ENCODE results near the gene RNF220. TPM values are rescaled to one million over a fixed set of nuclear protein-coding genes. Genes with fewer than 3 reads are reported as not detected.
A peak's percentile ranks its signal among the peaks of the same experiment; 100 is the strongest.

The RNF220 gene
- total and polyA plus RNA-seq, 2 of the 4 experiments (the other 2 are of a cell fraction), result 71.8 to 77.1 TPM

GRCh38 chr1:44651069-44651468 lies 246.0 kb downstream of the RNF220 start:
- Histone ChIP-seq H3K23ac (ENCODE audit: low read depth, low read length) (no peak overlapping the region), H3K14ac (replicated peaks; ENCODE audit: low read depth, low read length) (no peak overlapping the region), H2BK120ac (ENCODE audit: low read depth, low read length) (no peak overlapping the region), H4K8ac (ENCODE audit: low read depth in 2 of 2, low read length in 2 of 2) (no peak overlapping the region), H3K4me3 (ENCODE audit: insufficient read depth, low read depth, low read length) (no peak overlapping the region), H4K91ac (ENCODE audit: insufficient read depth, low read depth, low read length) (no peak overlapping the region), H4K20me1 (ENCODE audit: insufficient read depth, low read length) (peaks cover 23% of the 10 kb centered on the region), H2AK5ac (ENCODE audit: low read depth, low read length) (no peak overlapping the region), H3K18ac (ENCODE audit: low read depth, low read length) (no peak overlapping the region), H3K27ac (ENCODE audit: insufficient read depth, low read length) (no peak overlapping the region), H2BK5ac (ENCODE audit: low read depth, low read length, poor library complexity, severe bottlenecking) (no peak overlapping the region), H3K4me1 (ENCODE audit: control insufficient read depth, insufficient read depth, low read length) (peaks cover 6% of the 10 kb centered on the region), H3K9ac (ENCODE audit: low read depth, low read length) (no peak overlapping the region), H3K79me1 (ENCODE audit: low read depth in 1 of 2, low read length in 2 of 2) (peaks cover 0 to 8% of the 10 kb centered on the region in 2 experiments; a peak in 2 of 4 replicates), H2AFZ (replicated peaks; ENCODE audit: low read length, poor library complexity) (no peak overlapping the region), H4K5ac (ENCODE audit: low read depth, low read length) (no peak overlapping the region), H3K4ac (ENCODE audit: low read depth, low read length) (no peak overlapping the region), H3K9me3 (ENCODE audit: control insufficient read depth, insufficient read depth, low read length) (no peaks in the 10 kb centered on the region), H3K9me1 (ENCODE audit: insufficient read depth, low read length) (peaks cover 6% of the 10 kb centered on the region; the same call in 1 of the 2 replicates), H3K36me3 (ENCODE audit: control insufficient read depth, insufficient read depth, low read length) (peaks cover 30% of the 10 kb centered on the region), H3K4me2 (ENCODE audit: low read depth, low read length) (no peak overlapping the region), H3K27me3 (ENCODE audit: control insufficient read depth, insufficient read depth, low read length) (no peaks in the 10 kb centered on the region), H2BK20ac (ENCODE audit: low read depth, low read length) (no peak overlapping the region), H3K56ac (ENCODE audit: extremely low read depth, insufficient read depth, low read length) (no peak overlapping the region), H2BK15ac (ENCODE audit: low read depth, low read length) (no peak overlapping the region), H2AK9ac (replicated peaks; ENCODE audit: low read depth, low read length, poor library complexity) (no peak overlapping the region)
- ATAC-seq (ENCODE audit: low read depth), result no peak
- TF ChIP-seq, protein P1, sequence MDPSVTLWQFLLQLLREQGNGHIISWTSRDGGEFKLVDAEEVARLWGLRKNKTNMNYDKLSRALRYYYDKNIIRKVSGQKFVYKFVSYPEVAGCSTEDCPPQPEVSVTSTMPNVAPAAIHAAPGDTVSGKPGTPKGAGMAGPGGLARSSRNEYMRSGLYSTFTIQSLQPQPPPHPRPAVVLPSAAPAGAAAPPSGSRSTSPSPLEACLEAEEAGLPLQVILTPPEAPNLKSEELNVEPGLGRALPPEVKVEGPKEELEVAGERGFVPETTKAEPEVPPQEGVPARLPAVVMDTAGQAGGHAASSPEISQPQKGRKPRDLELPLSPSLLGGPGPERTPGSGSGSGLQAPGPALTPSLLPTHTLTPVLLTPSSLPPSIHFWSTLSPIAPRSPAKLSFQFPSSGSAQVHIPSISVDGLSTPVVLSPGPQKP (IDR thresholded peaks at IDR 0.05; ENCODE audit: borderline replicate concordance, low read depth, low read length), result no peak
- TF ChIP-seq POLR2A (IDR thresholded peaks at IDR 0.05; ENCODE audit: low read depth, low read length) (no peak), RAD21 (IDR thresholded peaks at IDR 0.05; ENCODE audit: low read length) (no peak), BHLHE40 (IDR thresholded peaks at IDR 0.05; ENCODE audit: low read depth, low read length) (no peak)
- ChIA-PET POLR2A (ENCODE audit: unreplicated experiment) (no interaction called here), CTCF (interaction anchor here (3.1 kb wide), 1 partner anchor 41 kb away, joined by 39 read pairs; no protein-coding TSS in a partner anchor)
- no peak for DNase-seq
- in situ Hi-C loops (cut with MboI; ENCODE audit: low sequenced_read_pairs), result loop anchor here (5.0 kb wide), 2 partner anchors 44 to 274 kb away; no protein-coding TSS in a partner anchor
- no CpG with 5 or more reads among the region's 8 CpGs for WGBS, 2 experiments (ENCODE audit: extremely low coverage in 2 of 2, insufficient read length in 1 of 2)
- dilution Hi-C loops (cut with HindIII; ENCODE audit: low sequenced_read_pairs, unreplicated experiment), result no loop called here
- TSS peak; percentile 88 for BruUV-seq (replicated peaks)
- intact Hi-C loops (cut with micrococcal nuclease), result loop anchor here (5.0 kb wide), 1 partner anchor 324 kb away; no protein-coding TSS in a partner anchor
